ENCODE data around the gene NECAB2.
A peak's percentile ranks its signal among the peaks of the same experiment; 100 is the strongest.

The NECAB2 gene
- 0 reads per million in 2 donors for total RNA-seq

GRCh38 chr16:83967838-83968305, at the start of gene NECAB2:
Gene NECAB2 (plus strand): TSS chr16:83968244. CDS start chr16:83968649, 405 bp downstream.
- no peak for DNase-seq

- DNase-seq = no peak
Measured at GRCh38 chr16:83920894-83921491, 47.1 kb upstream of the NECAB2 start.

GRCh38 chr16:83923581-83924365, 44.3 kb upstream of the NECAB2 start:
- no peak for DNase-seq

GRCh38 chr16:83924686-83925085, 43.4 kb upstream of the NECAB2 start:
- no peak for DNase-seq

GRCh38 chr16:83925095-83925905, 42.7 kb upstream of the NECAB2 start:
- no peak for DNase-seq

GRCh38 chr16:83925957-83926725, 41.9 kb upstream of the NECAB2 start:
- DNase-seq = no peak

GRCh38 chr16:83926726-83927397, 41.2 kb upstream of the NECAB2 start:
- DNase-seq = peak; percentile 47

GRCh38 chr16:83928341-83929055, 39.5 kb upstream of the NECAB2 start:
- DNase-seq = no peak

- DNase-seq = no peak
Measured at GRCh38 chr16:83929811-83930555, 38.1 kb upstream of the NECAB2 start.

GRCh38 chr16:83930730-83931500, 37.1 kb upstream of the NECAB2 start:
- no peak for DNase-seq

GRCh38 chr16:83931556-83931955, 36.5 kb upstream of the NECAB2 start:
- DNase-seq = no peak

- no peak for DNase-seq
Measured at GRCh38 chr16:83932304-83932703, 35.7 kb upstream of the NECAB2 start.

- DNase-seq = no peak
Measured at GRCh38 chr16:83932955-83933673, 34.9 kb upstream of the NECAB2 start.

GRCh38 chr16:83933885-83934683, 34.0 kb upstream of the NECAB2 start:
- no peak for DNase-seq

GRCh38 chr16:83934684-83934977, 33.4 kb upstream of the NECAB2 start:
- no peak for DNase-seq

GRCh38 chr16:83935005-83935857, 32.8 kb upstream of the NECAB2 start:
- DNase-seq = no peak

- DNase-seq = no peak
Measured at GRCh38 chr16:83935858-83936255, 32.2 kb upstream of the NECAB2 start.
